K562 (cell line): ENCODE measurements around the gene TFB2M. TPM values are rescaled to one million over a fixed set of nuclear protein-coding genes. Genes with fewer than 3 reads are reported as not detected.

ENCODE experiments used
- C11orf30 ChIP-seq: fragments of 450-650 bp; IDR thresholded peaks from 2 replicates; pipeline ENCODE4 v1.6.1; 2016; ENCODE audit warnings: low read depth, mild to moderate bottlenecking
- CBX5 ChIP-seq: IDR thresholded peaks from 2 replicates; pipeline ENCODE4 v1.6.1; 2014; ENCODE audit warnings: low read depth, borderline replicate concordance
- DACH1 ChIP-seq: fragments of 450-650 bp; IDR thresholded peaks from 2 replicates; pipeline ENCODE4 v1.6.1; 2018; ENCODE audit not compliant: partially characterized antibody
- EHMT2 ChIP-seq: fragments of 450-650 bp; IDR thresholded peaks from 2 replicates; pipeline ENCODE4 v1.6.1; 2018; ENCODE audit warnings: antibody characterized with exemption
- ELF4 ChIP-seq: fragments of 450-650 bp; formaldehyde crosslinking; IDR thresholded peaks from 2 replicates; pipeline ENCODE4 v1.4.0; 2022; ENCODE audit warnings: missing genetic modification characterization
- EP300 ChIP-seq: IDR thresholded peaks from 2 replicates; pipeline ENCODE4 v1.6.1; 2012; ENCODE audit warnings: low read length, improper control_type of control experiment
- GATAD2B ChIP-seq: fragments of 450-650 bp; IDR thresholded peaks from 2 replicates; pipeline ENCODE4 v1.6.1; 2017; ENCODE audit warnings: mild to moderate bottlenecking, borderline replicate concordance
- GTF2E2 ChIP-seq: fragments of 200-800 bp; sonication (Bioruptor generic); IDR thresholded peaks from 2 replicates; pipeline ENCODE4 v1.6.1; 2016; ENCODE audit warnings: missing genetic modification characterization, missing compliant biosample characterization
- HDAC1 ChIP-seq, 2 experiments: fragments of 450-650 bp; IDR thresholded peaks; 2 replicates each; pipeline ENCODE4 v1.6.1; 2016 to 2017; ENCODE audit warnings: inconsistent platforms in 1 of 2, mild to moderate bottlenecking in 1 of 2, moderate library complexity in 1 of 2
- HSF4 ChIP-seq: fragments of 250-450 bp; sonication (Bioruptor Pico); IDR thresholded peaks from 2 replicates; pipeline ENCODE4 v2.1.2; 2022; ENCODE audit warnings: mild to moderate bottlenecking, moderate library complexity, borderline replicate concordance
- MTA3 ChIP-seq: fragments of 450-650 bp; formaldehyde crosslinking; IDR thresholded peaks from 2 replicates; pipeline ENCODE4 v1.6.1; 2017; ENCODE audit warnings: mild to moderate bottlenecking, borderline replicate concordance
- NBN ChIP-seq: fragments of 450-650 bp; IDR thresholded peaks from 2 replicates; pipeline ENCODE4 v1.6.1; 2016; ENCODE audit warnings: low read depth, mild to moderate bottlenecking
- NFATC3 ChIP-seq: fragments of 450-650 bp; IDR thresholded peaks from 2 replicates; pipeline ENCODE4 v1.6.1; 2017; ENCODE audit warnings: mild to moderate bottlenecking
- NRF1 ChIP-seq, 2 experiments: fragments of 450-650 bp; IDR thresholded peaks in 1 of 2; conservative IDR thresholded peaks in 1 of 2; 2 replicates each; pipeline ENCODE4 v1.6.1; 2014; ENCODE audit warnings: mild to moderate bottlenecking in 2 of 2
- RBM17 ChIP-seq: fragments of 200-400 bp; formaldehyde crosslinking; IDR thresholded peaks from 2 replicates; pipeline ENCODE4 v1.6.1; 2017; ENCODE audit warnings: low read depth, mild to moderate bottlenecking, low read length, borderline replicate concordance
- RHOXF2B ChIP-seq: fragments of 250-450 bp; sonication (Bioruptor Pico); conservative IDR thresholded peaks from 2 replicates; pipeline ENCODE4 v1.5.1; 2021
- SMARCA5 ChIP-seq: fragments of 450-650 bp; IDR thresholded peaks from 2 replicates; pipeline ENCODE4 v1.6.1; 2016
- SNRNP70 ChIP-seq: fragments of 200-400 bp; formaldehyde crosslinking; optimal IDR thresholded peaks from 2 replicates; pipeline ENCODE3; 2017; ENCODE audit warnings: low read depth, low read length
- THRA ChIP-seq: fragments of 450-650 bp; IDR thresholded peaks from 2 replicates; pipeline ENCODE4 v1.6.1; 2017; ENCODE audit warnings: mild to moderate bottlenecking, moderate library complexity
- TOE1 ChIP-seq, 2 experiments: fragments of 450-650 bp in 1 of 2; sonication (generic) in 1 of 2; formaldehyde crosslinking in 1 of 2; IDR thresholded peaks; 2 replicates each; pipeline versions ENCODE4 v1.7.1 to v1.8.0; 2016 to 2022; ENCODE audit warnings: borderline replicate concordance in 2 of 2, mild to moderate bottlenecking in 2 of 2, antibody characterized with exemption in 1 of 2, inconsistent platforms in 1 of 2, low read depth in 1 of 2, missing genetic modification reagents in 1 of 2, moderate library complexity in 1 of 2
- TRIM28 ChIP-seq: fragments of 450-650 bp; IDR thresholded peaks from 2 replicates; pipeline ENCODE4 v1.6.1; 2017
- ZBTB5 ChIP-seq: fragments of 450-650 bp; IDR thresholded peaks from 2 replicates; pipeline ENCODE4 v1.6.1; 2017; ENCODE audit warnings: antibody characterized with exemption
- ZBTB8A ChIP-seq: fragments of 450-650 bp; IDR thresholded peaks from 2 replicates; pipeline ENCODE4 v1.6.1; 2018; ENCODE audit warnings: mild to moderate bottlenecking, moderate library complexity; ENCODE audit not compliant: partially characterized antibody
- ZNF146 ChIP-seq: IDR thresholded peaks from one replicate; pipeline ENCODE4 v1.6.1; 2018; ENCODE audit warnings: missing compliant biosample characterization; ENCODE audit not compliant: unreplicated experiment
- ZNF507 ChIP-seq: conservative IDR thresholded peaks from 2 replicates; pipeline ENCODE4 v1.6.1; 2017; ENCODE audit warnings: missing genetic modification characterization, missing compliant biosample characterization
- ZNF551 ChIP-seq: fragments of 250-450 bp; sonication (Bioruptor Pico); IDR thresholded peaks from 2 replicates; pipeline ENCODE4 v1.5.0; 2021; ENCODE audit warnings: mild to moderate bottlenecking, moderate library complexity
- ZNF76 ChIP-seq: fragments of 250-450 bp; sonication (Bioruptor Pico); IDR thresholded peaks from 2 replicates; pipeline ENCODE4 v1.4.0; 2020; ENCODE audit warnings: mild to moderate bottlenecking, moderate library complexity, borderline replicate concordance
- ZNF830 ChIP-seq: fragments of 250-450 bp; sonication (Bioruptor Pico); IDR thresholded peaks from 2 replicates; pipeline ENCODE4 v1.5.0; 2021; ENCODE audit warnings: mild to moderate bottlenecking
- ZZZ3 ChIP-seq: fragments of 450-650 bp; IDR thresholded peaks from 2 replicates; pipeline ENCODE4 v1.6.1; 2016; ENCODE audit warnings: antibody characterized with exemption, mild to moderate bottlenecking, moderate library complexity
- polyA plus RNA-seq, 8 experiments: library from polyadenylated mRNA; depleted of rRNA in 4 of 8; stranded (reverse) in 5 of 8; unstranded in 3 of 8; fragments of >200 nt; fragmentation: Nextera tagmentation in 2 of 8; fragmentation: Illumina TruSeq in 1 of 8; extraction: Ambion mirVana in 2 of 8; extraction: Trizol in 1 of 8; gene quantifications; 2 replicates each; pipeline versions ENCODE4 v1.2.1 to v1.2.3, GENCODE V29; 2011 to 2014; ENCODE audit warnings: inconsistent platforms in 1 of 8, missing spikeins in 1 of 8
- total RNA-seq, 7 experiments: library from RNA; depleted of rRNA in 6 of 7; stranded (reverse); fragments of >200 nt in 6 of 7; fragmentation: Illumina TruSeq in 2 of 7; extraction: Trizol in 2 of 7; gene quantifications; 2 replicates each; pipeline versions ENCODE4 v1.2.1 to v1.2.3, GENCODE V29; 2011 to 2021; ENCODE audit warnings: low replicate concordance in 1 of 7

TFB2M gene
- total and polyA plus RNA-seq, 9 of the 15 experiments (the other 6 are each of a cell fraction or from before 2014, with no cell fraction given), result 55.1 to 162 (median 70.6) TPM

GRCh38 chr1:246580497-246581370 is 14.7 kb upstream of the TFB2M start (continued):
- no peak for TF ChIP-seq THRA
- no peak for TF ChIP-seq ZBTB8A
- TF ChIP-seq ZZZ3, result no peak
- no peak for TF ChIP-seq MTA3
- peak; percentile 80 for TF ChIP-seq C11orf30
- no peak for TF ChIP-seq ZNF830 (CRISPR knock-in tag)
- TF ChIP-seq ZNF551 (CRISPR knock-in tag), result no peak
- TF ChIP-seq ZNF507 (tag), result no peak
- no peak for TF ChIP-seq NRF1 (conservative IDR thresholded peaks at IDR 0.05 in 1 of 2, IDR thresholded peaks at IDR 0.05 in 1 of 2)
- no peak for TF ChIP-seq ZBTB5
- no peak for TF ChIP-seq NBN
- no peak for TF ChIP-seq ZNF76 (CRISPR knock-in tag)
- TF ChIP-seq RHOXF2B, result no peak
- TF ChIP-seq TOE1 (IDR thresholded peaks at IDR 0.05; ENCODE audit: borderline replicate concordance), result no peak
- TF ChIP-seq TOE1 (CRISPR knock-in tag; IDR thresholded peaks at IDR 0.05; ENCODE audit: borderline replicate concordance, low read depth), result no peak
- peak; percentile 38; the same call in 1 of the 2 replicates for TF ChIP-seq GTF2E2 (tag)
- no peak for TF ChIP-seq GATAD2B
- no peak for TF ChIP-seq NFATC3
- no peak for TF ChIP-seq CBX5
- peak; percentile 41 for TF ChIP-seq SMARCA5
- TF ChIP-seq EP300, result no peak; the same call in 1 of the 2 replicates
- peak; percentile 17; the same call in 1 of the 2 replicates for TF ChIP-seq TRIM28
- TF ChIP-seq ELF4 (CRISPR knock-in tag), result no peak
- no peak for TF ChIP-seq HSF4 (CRISPR knock-in tag)
- TF ChIP-seq SNRNP70, result no peak
- 0 out of 4 replicates have a peak, but pooled peaks of 1 of the 2 experiments have one; percentile 20 for TF ChIP-seq HDAC1 (IDR thresholded peaks at IDR 0.05)
- TF ChIP-seq EHMT2, result no peak
- no peak for TF ChIP-seq RBM17
- no peak for TF ChIP-seq DACH1
- TF ChIP-seq ZNF146 (CRISPR knock-in tag), result no peak
